ENCODE data around the gene AMACR.

AMACR gene

DNA sequence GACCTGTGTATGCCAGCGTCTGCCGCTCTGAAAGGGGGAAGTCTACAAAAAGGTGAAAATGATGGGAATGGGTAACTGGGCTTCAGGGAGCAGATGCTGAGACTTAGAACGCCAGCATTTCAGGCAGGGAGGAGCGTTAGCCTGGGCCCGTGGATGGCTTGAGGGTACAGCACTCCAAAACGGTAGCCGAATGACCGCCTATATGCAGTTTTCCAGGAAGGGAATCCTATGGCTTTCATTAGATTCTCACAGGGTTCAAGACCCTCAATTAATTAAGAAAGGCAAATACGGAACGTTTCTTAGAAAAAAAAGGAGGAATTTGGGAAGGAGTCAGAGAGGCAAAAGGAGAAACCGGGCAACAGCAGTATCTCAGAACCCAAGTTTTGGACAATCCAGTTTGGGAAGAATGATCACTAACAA is 639 bp downstream of the AMACR start:
- Mint-ChIP-seq H3K4me1 (ENCODE audit: low read depth) (peaks cover 18% of the 10 kb centered on the region), H3K27me3 (ENCODE audit: low read depth) (no peaks in the 10 kb centered on the region), H3K9me3 (no peaks in the 10 kb centered on the region), H3K4me3 (peak overlapping the region; percentile 78), H3K27ac (peak overlapping the region; percentile 79), H3K36me3 (ENCODE audit: low read depth) (peaks cover 17% of the 10 kb centered on the region)

DNA sequence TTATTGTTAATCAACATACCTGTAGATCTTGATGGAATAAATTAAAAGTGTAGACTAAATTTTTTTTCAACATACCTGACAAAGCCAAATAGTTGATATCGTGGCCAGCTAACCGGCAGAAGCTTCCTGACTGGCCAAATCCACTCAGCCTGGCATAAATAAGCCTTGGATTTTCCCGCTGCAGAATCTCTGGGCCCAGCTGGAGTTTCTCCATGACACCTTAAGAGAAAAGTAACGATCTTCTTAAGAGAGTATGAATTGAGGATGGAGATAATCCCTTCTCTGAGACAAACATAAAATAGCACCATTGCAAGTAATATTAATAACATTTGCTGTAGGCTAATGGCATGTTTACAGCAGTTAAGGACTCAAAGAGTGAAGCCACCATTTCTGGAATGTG is 2.2 kb downstream of the AMACR start:
- Mint-ChIP-seq H3K9me3 (no peaks in the 10 kb centered on the region), H3K27ac (no peak overlapping the region), H3K4me1 (ENCODE audit: low read depth) (peaks cover 18% of the 10 kb centered on the region), H3K36me3 (ENCODE audit: low read depth) (peaks cover 15% of the 10 kb centered on the region), H3K4me3 (no peak overlapping the region), H3K27me3 (ENCODE audit: low read depth) (no peaks in the 10 kb centered on the region)

DNA sequence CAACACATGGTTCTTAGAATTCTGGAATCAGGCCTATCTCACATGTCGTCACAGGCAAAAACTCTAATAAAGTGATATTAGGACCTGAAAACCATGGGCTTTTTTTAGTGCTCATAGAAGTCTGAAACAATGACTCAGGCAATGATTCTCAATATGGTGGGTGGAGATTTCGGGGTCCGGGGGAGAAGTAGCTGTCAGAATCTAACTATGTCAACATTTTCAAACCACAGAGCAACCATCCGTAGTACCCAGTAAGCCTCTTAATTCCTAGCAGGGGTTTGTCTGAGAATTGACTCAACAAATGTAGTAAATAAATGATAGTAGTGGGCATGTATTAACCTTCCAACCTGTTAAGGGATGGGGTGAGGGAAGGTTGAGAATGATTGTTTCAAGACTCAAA is 2.6 kb downstream of the AMACR start:
- no peak overlapping the region for H3K27ac Mint-ChIP-seq
- H3K27me3 Mint-ChIP-seq (ENCODE audit: low read depth) = no peaks in the 10 kb centered on the region
- H3K36me3 Mint-ChIP-seq (ENCODE audit: low read depth) = peaks cover 15% of the 10 kb centered on the region
- H3K9me3 Mint-ChIP-seq = no peaks in the 10 kb centered on the region
- peaks cover 18% of the 10 kb centered on the region for H3K4me1 Mint-ChIP-seq (ENCODE audit: low read depth)
- no peak overlapping the region for H3K4me3 Mint-ChIP-seq

DNA sequence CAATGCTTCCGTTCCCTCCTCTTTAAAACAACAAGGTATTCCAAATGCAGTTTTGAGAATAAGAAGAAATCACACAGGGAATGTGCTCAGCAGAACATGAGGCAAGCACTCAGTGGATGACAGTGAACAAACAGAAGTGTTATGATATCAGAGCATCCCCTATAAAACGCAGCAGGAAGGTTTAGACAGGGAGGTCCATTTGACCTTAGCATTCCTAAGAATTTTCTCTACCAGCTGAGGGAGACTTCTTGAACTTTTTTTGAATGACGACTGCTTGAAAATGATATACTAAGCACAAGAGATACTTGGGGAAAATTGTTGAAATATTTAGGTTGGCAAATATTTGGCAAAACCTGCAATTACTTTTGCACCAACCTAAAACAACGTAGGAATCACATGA is 3.9 kb downstream of the AMACR start:
- H3K9me3 Mint-ChIP-seq = no peaks in the 10 kb centered on the region
- no peak overlapping the region for H3K27ac Mint-ChIP-seq
- no peak overlapping the region for H3K4me3 Mint-ChIP-seq
- peaks cover 15% of the 10 kb centered on the region for H3K36me3 Mint-ChIP-seq (ENCODE audit: low read depth)
- no peaks in the 10 kb centered on the region for H3K27me3 Mint-ChIP-seq (ENCODE audit: low read depth)
- peaks cover 14% of the 10 kb centered on the region for H3K4me1 Mint-ChIP-seq (ENCODE audit: low read depth)

DNA sequence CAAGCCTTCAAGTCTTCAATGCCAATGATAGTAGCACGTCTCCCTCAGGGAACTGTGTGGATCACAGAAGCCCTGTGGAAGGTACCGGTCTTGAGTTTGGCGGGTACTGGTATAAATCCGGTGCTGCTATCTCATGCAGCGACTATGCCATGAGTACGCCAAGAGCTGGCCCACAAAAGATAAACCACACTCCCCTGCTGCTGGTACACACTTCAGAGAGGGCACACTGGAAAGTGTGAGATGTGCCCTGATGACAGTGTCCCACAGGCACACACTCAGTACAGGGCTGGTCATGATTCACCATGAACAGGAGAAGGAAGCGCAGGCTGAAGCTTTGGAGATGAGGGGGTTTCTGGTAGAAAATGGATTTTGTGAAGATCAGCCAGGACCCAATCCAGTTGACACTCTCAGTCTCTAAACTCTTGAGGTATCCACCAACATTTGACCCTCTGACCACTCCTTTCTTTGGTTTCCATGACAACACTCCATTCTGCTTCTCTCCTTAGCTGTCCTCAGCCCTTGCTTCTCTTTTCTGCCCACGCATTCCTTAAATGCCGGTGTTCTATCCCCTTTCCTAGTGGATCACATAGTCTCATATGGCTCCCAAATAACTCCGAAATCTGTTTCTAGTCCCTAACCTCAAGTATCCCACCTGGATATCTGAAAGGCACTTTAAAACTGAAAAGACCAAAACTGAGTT is 5.1 kb downstream of the AMACR start:
- H3K36me3 Mint-ChIP-seq (ENCODE audit: low read depth) = peaks cover 15% of the 10 kb centered on the region
- H3K27me3 Mint-ChIP-seq (ENCODE audit: low read depth) = no peaks in the 10 kb centered on the region
- H3K4me1 Mint-ChIP-seq (ENCODE audit: low read depth) = peaks cover 7% of the 10 kb centered on the region
- H3K9me3 Mint-ChIP-seq = no peaks in the 10 kb centered on the region
- no peak overlapping the region for H3K4me3 Mint-ChIP-seq
- H3K27ac Mint-ChIP-seq = no peak overlapping the region

DNA sequence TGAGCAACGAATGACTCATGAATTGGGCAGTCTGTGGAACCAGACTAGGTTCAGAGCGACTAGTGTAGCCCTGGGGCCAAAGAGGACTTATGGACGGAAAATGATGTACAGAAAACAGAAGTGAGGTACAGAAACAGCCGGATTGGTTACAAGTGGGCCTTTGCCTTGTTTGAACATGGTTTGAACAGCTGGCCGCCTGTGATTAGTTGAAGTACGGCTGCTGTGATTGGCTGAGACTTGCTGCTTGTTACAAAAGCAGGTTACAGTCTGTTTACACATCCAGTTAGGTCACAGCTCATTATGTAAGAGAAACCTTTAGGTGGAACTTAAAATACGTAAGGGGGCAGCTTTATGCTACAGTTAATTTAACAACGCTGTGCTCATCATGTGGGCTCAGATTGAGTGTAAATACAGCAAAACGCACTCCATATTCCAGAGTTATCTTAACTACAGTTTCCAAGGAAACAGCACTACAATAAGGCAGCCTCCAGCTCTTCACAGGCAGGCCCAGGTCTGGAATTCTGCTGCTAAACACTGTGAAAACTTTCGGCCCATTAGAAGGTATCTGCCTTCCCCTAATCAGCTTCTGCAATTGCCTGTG is 6.5 kb downstream of the AMACR start:
- no peak overlapping the region for H3K27ac Mint-ChIP-seq
- H3K27me3 Mint-ChIP-seq (ENCODE audit: low read depth) = no peaks in the 10 kb centered on the region
- H3K36me3 Mint-ChIP-seq (ENCODE audit: low read depth) = peaks cover 18% of the 10 kb centered on the region
- H3K9me3 Mint-ChIP-seq = no peaks in the 10 kb centered on the region
- H3K4me3 Mint-ChIP-seq = no peak overlapping the region
- peaks cover 7% of the 10 kb centered on the region for H3K4me1 Mint-ChIP-seq (ENCODE audit: low read depth)

DNA sequence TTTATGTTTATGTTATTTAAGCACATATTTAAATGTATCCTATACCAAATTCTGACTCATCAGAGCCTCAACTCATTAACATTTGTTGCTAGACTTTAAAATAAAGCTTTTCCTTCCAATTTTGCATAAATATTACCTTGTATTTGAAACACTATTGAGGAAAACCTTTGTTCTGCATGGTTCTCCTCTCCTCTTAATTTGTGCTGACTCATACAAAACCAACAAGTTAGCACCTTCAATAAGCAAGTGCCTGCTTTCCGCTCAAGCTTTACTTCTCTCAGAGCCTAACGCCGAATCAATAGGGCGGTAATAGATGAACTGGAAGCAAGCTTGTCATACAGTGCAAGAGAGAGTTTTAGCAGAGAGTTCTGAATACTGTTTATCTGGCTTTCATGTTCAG is 7.9 kb downstream of the AMACR start:
- H3K36me3 Mint-ChIP-seq (ENCODE audit: low read depth) = peaks cover 15% of the 10 kb centered on the region
- no peak overlapping the region for H3K27ac Mint-ChIP-seq
- H3K27me3 Mint-ChIP-seq (ENCODE audit: low read depth) = no peaks in the 10 kb centered on the region
- H3K4me3 Mint-ChIP-seq = no peak overlapping the region
- peaks cover 14% of the 10 kb centered on the region for H3K4me1 Mint-ChIP-seq (ENCODE audit: low read depth)
- H3K9me3 Mint-ChIP-seq = no peaks in the 10 kb centered on the region

DNA sequence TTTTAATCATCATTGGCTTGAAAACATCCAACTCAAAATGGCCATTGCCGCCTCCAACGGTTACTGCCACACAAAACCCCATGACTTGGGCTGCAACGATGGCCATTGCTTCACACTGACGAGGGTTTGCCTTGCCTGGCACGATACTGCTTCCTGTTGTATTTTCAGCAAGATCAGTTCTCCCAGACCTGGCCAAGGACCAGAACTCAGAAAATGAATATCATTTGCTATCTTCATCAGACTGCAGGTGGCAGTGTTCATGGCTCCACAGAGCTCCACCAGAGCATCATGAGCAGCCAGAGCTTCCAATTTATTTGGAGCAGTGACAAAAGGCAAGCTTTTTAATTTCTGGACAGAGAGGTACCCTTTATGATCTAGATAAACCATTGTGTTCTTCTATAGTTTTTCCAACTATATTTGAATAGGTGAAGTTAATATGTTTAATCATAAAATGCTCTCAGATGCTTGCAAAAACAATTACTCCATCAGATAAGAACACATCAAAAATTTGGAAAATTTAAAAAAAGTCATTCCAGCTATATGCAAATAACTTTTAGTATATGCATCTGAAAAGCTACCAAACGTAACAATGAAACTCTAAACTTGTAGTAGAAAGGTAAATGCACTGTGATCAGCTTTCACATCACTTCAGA is 10.4 kb downstream of the AMACR start:
- Mint-ChIP-seq H3K9me3 (no peaks in the 10 kb centered on the region), H3K27ac (no peak overlapping the region), H3K4me3 (no peak overlapping the region), H3K36me3 (ENCODE audit: low read depth) (peaks cover 7% of the 10 kb centered on the region), H3K4me1 (ENCODE audit: low read depth) (peaks cover 22% of the 10 kb centered on the region), H3K27me3 (ENCODE audit: low read depth) (no peaks in the 10 kb centered on the region)

DNA sequence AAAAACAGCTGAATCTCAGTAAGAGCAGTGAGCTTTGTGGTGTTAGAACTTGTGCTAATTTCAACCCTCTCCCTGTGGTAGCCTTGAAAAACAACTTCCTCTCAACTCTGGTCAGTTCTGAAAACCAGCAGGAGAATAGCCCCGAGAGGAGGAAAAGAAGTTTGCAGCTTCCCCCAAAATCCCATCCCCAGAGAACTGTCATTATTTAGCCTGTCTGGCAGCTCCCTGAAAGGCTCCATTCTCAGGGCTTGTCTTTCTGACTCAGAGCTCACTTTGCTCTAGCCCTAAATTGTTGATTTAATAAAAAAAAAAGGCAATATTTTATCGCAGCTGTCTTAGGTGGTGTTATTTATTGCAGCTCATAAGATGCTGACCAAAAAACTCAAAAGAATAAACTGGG is 12.0 kb downstream of the AMACR start:
- peaks cover 24% of the 10 kb centered on the region for H3K4me1 Mint-ChIP-seq (ENCODE audit: low read depth)
- no peak overlapping the region for H3K4me3 Mint-ChIP-seq
- H3K27me3 Mint-ChIP-seq (ENCODE audit: low read depth) = no peaks in the 10 kb centered on the region
- H3K27ac Mint-ChIP-seq = no peak overlapping the region
- no peaks in the 10 kb centered on the region for H3K9me3 Mint-ChIP-seq
- H3K36me3 Mint-ChIP-seq (ENCODE audit: low read depth) = peaks cover 7% of the 10 kb centered on the region

DNA sequence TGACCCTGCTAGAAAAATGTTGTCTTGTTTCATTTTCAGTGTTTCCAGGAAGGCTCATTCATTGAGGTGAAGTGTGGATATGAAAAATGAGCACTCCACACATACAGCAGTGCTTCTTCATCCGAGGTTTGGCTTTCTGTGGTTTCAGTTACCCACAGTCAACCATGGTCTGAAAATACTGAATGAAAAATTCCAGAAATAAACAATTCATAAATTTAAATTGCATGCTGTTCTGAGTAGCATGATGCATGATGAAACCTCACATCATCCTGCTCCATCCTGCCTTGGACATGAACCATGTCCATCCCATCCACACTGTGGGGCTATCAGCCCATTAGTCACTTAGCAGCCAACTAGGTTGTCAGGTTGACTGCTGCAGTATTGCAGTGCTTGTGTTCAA is 13.0 kb downstream of the AMACR start:
- Mint-ChIP-seq H3K36me3 (ENCODE audit: low read depth) (peaks cover 7% of the 10 kb centered on the region), H3K27me3 (ENCODE audit: low read depth) (no peaks in the 10 kb centered on the region), H3K4me3 (peak overlapping the region; percentile 28), H3K9me3 (no peaks in the 10 kb centered on the region), H3K4me1 (ENCODE audit: low read depth) (peaks cover 24% of the 10 kb centered on the region), H3K27ac (peak overlapping the region; percentile 45)

DNA sequence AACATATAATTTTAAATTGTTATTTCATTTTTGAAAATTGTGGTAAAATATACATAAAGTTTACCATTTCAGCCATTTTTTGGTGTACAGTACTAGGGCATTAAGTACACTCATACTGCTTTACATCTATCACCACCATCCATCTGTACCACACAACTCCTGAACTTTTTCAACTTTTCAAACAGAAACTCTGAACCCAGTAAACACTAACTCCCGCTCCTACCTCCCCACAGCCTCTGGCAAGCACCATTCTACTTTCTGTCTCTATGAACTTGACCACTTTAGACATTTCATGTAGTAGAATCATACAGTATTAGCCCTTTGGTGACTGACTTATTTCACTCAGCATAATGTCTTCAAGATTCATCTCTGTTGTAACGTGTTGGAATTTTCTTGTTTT is 15.0 kb downstream of the AMACR start:
- no peaks in the 10 kb centered on the region for H3K27me3 Mint-ChIP-seq (ENCODE audit: low read depth)
- peaks cover 24% of the 10 kb centered on the region for H3K4me1 Mint-ChIP-seq (ENCODE audit: low read depth)
- H3K4me3 Mint-ChIP-seq = no peak overlapping the region
- H3K9me3 Mint-ChIP-seq = peaks cover 8% of the 10 kb centered on the region
- peaks cover 23% of the 10 kb centered on the region for H3K36me3 Mint-ChIP-seq (ENCODE audit: low read depth)
- H3K27ac Mint-ChIP-seq = no peak overlapping the region

DNA sequence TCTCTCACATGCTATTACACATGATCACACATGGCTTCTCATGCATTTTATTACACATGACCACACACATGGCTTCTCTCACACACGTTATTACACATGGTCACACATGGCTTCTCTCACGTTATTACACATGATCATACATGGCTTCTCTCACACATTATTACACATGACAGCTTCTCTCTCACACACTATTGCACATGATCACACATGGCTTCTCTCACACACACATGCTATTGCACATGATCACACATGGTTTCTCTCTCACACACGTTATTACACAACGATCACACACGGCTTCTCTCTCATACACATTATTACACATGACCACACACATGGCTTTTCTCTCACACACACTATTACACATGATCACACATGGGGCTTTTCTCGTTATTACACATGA is 22.4 kb downstream of the AMACR start:
- no peak overlapping the region for H3K4me3 Mint-ChIP-seq
- H3K4me1 Mint-ChIP-seq (ENCODE audit: low read depth) = no peaks in the 10 kb centered on the region
- no peaks in the 10 kb centered on the region for H3K27me3 Mint-ChIP-seq (ENCODE audit: low read depth)
- no peak overlapping the region for H3K27ac Mint-ChIP-seq
- H3K9me3 Mint-ChIP-seq = peaks cover 9% of the 10 kb centered on the region
- H3K36me3 Mint-ChIP-seq (ENCODE audit: low read depth) = peaks cover 20% of the 10 kb centered on the region

DNA sequence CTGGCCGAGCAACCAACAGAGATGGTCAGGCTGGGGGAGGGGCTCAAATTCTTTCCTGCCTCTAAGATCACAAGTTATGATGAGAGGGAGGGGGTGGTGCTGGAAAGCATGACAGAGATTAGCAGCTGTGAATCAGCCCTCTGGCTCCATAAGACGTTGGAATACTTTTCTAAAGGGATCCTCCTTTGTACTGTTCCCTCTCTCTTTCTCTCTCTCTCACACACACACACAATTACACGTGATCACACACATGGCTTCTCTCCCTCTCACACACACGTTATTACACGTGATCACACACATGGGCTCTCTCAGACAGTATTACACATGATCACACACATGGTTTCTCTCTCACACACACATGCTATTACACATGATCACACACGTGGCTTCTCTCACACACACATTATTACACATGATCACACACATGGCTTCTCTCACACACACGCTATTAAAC is 23.2 kb downstream of the AMACR start, which contains the start of gene SLC45A2:
TSS of gene SLC45A2 (minus strand) at position 23 of the 454 bp plus-strand sequence. CDS start 110 bp downstream, outside the sequence.
- Mint-ChIP-seq H3K4me1 (ENCODE audit: low read depth) (no peaks in the 10 kb centered on the region), H3K4me3 (no peak within 1 kb of the TSS), H3K9me3 (peaks cover 9% of the 10 kb centered on the region), H3K36me3 (ENCODE audit: low read depth) (peaks cover 20% of the 10 kb centered on the region), H3K27ac (no peak within 1 kb of the TSS), H3K27me3 (ENCODE audit: low read depth) (no peaks in the 10 kb centered on the region)

DNA sequence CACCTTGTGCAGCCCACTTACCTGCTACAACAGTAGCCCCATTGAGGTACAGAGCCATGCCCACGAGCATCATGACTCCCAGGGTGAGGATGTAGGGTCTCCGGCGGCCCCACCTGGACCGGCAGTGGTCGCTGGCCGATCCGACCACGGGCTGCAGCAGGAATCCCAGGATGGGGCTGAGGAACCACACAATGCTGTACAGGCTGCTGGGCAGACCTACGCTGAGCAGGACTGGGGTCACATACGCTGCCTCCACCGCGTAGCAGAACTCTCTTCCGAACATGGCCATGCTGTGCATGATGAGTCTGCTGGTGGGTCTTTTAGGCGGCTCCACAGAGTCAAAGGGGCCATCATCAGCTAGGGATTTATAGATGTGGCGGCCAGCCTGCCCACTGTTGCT is 23.7 kb downstream of the AMACR start:
- Mint-ChIP-seq H3K4me1 (ENCODE audit: low read depth) (no peaks in the 10 kb centered on the region), H3K9me3 (peaks cover 9% of the 10 kb centered on the region), H3K36me3 (ENCODE audit: low read depth) (peaks cover 17% of the 10 kb centered on the region), H3K27ac (no peak overlapping the region), H3K27me3 (ENCODE audit: low read depth) (no peaks in the 10 kb centered on the region), H3K4me3 (no peak overlapping the region)
